Vagina (tissue), 2 donors: ENCODE data around the gene LIMK1. TPM values are rescaled to one million over a fixed set of nuclear protein-coding genes. Genes with fewer than 3 reads are reported as not detected.

Experiments
- DNase-seq, 2 donors: peaks; one replicate each; pipeline ENCODE4 v3.0.0-alpha.2; 2017; ENCODE audit errors: extremely low spot score in 2 of 2
- H3K27ac ChIP-seq: fragments of 200-600 bp; sonication (generic); one replicate; pipeline ENCODE4 v1.5.1; 2019
- H3K27me3 ChIP-seq: fragments of 200-600 bp; sonication (generic); one replicate; pipeline ENCODE4 v1.5.1; 2019
- H3K36me3 ChIP-seq, 2 donors: fragments of 200-600 bp; sonication (generic); one replicate each; pipeline ENCODE4 v1.5.1; 2017 to 2019
- H3K4me1 ChIP-seq: fragments of 200-600 bp; sonication (generic); one replicate; pipeline ENCODE4 v1.5.1; 2019
- H3K4me3 ChIP-seq, 2 donors: fragments of 200-600 bp; sonication (generic); 1 replicate in 1 of 2; 2 replicates in 1 of 2; pipeline ENCODE4 v1.5.1; 2016 to 2019
- H3K9me3 ChIP-seq: fragments of 200-600 bp; sonication (generic); one replicate; pipeline ENCODE4 v1.5.1; 2019
- POLR2A ChIP-seq, 2 donors: fragments of 450-650 bp; IDR thresholded peaks; one replicate each; pipeline ENCODE4 v1.6.1; 2017; ENCODE audit warnings: antibody characterized with exemption in 2 of 2, mild to moderate bottlenecking in 2 of 2, moderate library complexity in 2 of 2
- POLR2AphosphoS5 ChIP-seq, 2 donors: sonication (generic); formaldehyde crosslinking; IDR thresholded peaks; one replicate each; pipeline ENCODE4 v1.9.0; 2017; ENCODE audit warnings: antibody characterized with exemption in 2 of 2, mild to moderate bottlenecking in 2 of 2, low read depth in 1 of 2; ENCODE audit not compliant: insufficient read depth in 1 of 2
- intact Hi-C: fragments of 100-400 bp; cut with DNase I; formaldehyde crosslinking; loops from one replicate; pipeline ENCODE4 v1.15.1; 2023
- total RNA-seq: library from RNA; depleted of rRNA; stranded (reverse); fragments of >200 nt; gene quantifications from one replicate; pipeline ENCODE4 v1.2.3, GENCODE V29; 2016
- TF ChIP-seq, protein P1 (sequence below), 3 experiments: fragments of 450-650 bp in 2 of 3; fragments of 200-600 bp in 1 of 3; sonication (generic) in 1 of 3; IDR thresholded peaks; one replicate each; pipeline ENCODE4 v1.5.1; 2017 to 2019; ENCODE audit warnings: antibody characterized with exemption in 3 of 3, mild to moderate bottlenecking in 2 of 3, moderate library complexity in 2 of 3

LIMK1 gene
- total RNA-seq, 1 donor from 2014 or later: 28.2 TPM

- H3K4me3 ChIP-seq: no peak overlapping the region
- DNase-seq: no peak
- no peaks in the 10 kb centered on the region for H3K27me3 ChIP-seq
- H3K27ac ChIP-seq: no peak overlapping the region
- TF ChIP-seq POLR2A (IDR thresholded peaks at IDR 0.05) (no peak), POLR2AphosphoS5 (IDR thresholded peaks at IDR 0.05; ENCODE audit: insufficient read depth in 1 of 2, low read depth in 1 of 2) (no peak)
- TF ChIP-seq, protein P1, sequence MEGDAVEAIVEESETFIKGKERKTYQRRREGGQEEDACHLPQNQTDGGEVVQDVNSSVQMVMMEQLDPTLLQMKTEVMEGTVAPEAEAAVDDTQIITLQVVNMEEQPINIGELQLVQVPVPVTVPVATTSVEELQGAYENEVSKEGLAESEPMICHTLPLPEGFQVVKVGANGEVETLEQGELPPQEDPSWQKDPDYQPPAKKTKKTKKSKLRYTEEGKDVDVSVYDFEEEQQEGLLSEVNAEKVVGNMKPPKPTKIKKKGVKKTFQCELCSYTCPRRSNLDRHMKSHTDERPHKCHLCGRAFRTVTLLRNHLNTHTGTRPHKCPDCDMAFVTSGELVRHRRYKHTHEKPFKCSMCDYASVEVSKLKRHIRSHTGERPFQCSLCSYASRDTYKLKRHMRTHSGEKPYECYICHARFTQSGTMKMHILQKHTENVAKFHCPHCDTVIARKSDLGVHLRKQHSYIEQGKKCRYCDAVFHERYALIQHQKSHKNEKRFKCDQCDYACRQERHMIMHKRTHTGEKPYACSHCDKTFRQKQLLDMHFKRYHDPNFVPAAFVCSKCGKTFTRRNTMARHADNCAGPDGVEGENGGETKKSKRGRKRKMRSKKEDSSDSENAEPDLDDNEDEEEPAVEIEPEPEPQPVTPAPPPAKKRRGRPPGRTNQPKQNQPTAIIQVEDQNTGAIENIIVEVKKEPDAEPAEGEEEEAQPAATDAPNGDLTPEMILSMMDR (IDR thresholded peaks at IDR 0.05): no peak
- intact Hi-C loops: loop anchor here (5.0 kb wide), 1 partner anchor 1958 kb away; no protein-coding TSS in a partner anchor
- H3K9me3 ChIP-seq: no peaks in the 10 kb centered on the region
- no peaks in the 10 kb centered on the region for H3K36me3 ChIP-seq
- no peaks in the 10 kb centered on the region for H3K4me1 ChIP-seq
These were observed 55.6 kb downstream of the LIMK1 start for GRCh38 chr7:74138945-74139843.

DNA sequence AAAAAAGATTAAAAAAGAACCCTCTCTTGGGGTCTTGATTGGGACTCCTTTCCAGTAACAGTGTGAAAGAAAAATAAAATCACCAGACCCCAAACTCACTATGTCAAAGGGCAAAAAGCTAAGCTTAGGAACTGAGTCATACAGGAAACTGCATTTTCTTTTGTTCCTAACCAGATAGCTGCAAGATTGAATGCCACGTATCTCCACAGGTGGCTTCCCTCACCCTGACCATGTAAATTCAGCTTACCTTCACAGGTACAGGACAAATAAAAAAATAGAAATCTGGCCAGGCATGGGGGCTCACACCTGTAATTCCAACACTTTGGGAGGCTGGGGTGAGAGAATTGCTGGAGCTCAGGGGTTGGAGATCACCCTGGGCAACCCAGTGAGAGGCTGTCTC is 58.1 kb downstream of the LIMK1 start:
- no peak for TF ChIP-seq POLR2A (IDR thresholded peaks at IDR 0.05)
- TF ChIP-seq, protein P1 (IDR thresholded peaks at IDR 0.05): no peak
- no peak for TF ChIP-seq POLR2AphosphoS5 (IDR thresholded peaks at IDR 0.05; ENCODE audit: insufficient read depth in 1 of 2, low read depth in 1 of 2)
- intact Hi-C loops: no loop called here
- H3K27ac ChIP-seq: no peak overlapping the region

DNA sequence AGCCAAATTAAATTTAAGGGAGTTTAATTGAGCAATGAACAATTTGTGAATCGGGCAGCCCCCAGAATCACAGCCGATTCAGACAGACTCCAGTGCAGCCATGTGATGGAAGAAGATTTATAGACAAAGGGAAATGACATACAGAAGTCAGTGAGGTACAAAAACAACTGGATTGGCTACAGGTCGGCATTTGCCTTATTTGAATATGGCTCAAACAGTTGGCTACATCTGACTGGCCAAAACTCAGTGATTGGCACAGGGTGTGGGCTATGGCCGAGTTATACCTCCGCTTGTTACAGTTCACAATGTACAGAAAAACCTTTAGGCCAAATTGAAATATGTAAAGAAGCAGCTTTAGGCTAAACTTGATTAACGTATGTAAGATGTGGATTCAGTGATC is 59.8 kb downstream of the LIMK1 start:
- intact Hi-C loops: no loop called here

More for the DNA sequence above, 58.1 kb downstream of the LIMK1 start:
- DNase-seq: no peak
- H3K9me3 ChIP-seq: no peaks in the 10 kb centered on the region
- H3K36me3 ChIP-seq: no peaks in the 10 kb centered on the region
- H3K27me3 ChIP-seq: no peaks in the 10 kb centered on the region
- no peaks in the 10 kb centered on the region for H3K4me1 ChIP-seq
- H3K4me3 ChIP-seq: no peak overlapping the region

GRCh38 chr7:74148491-74148890 is 64.9 kb downstream of the LIMK1 start:
- Histone ChIP-seq H3K4me1 (no peaks in the 10 kb centered on the region), H3K27me3 (no peaks in the 10 kb centered on the region), H3K4me3 (no peak overlapping the region), H3K27ac (no peak overlapping the region), H3K9me3 (no peaks in the 10 kb centered on the region), H3K36me3 (no peaks in the 10 kb centered on the region)
- no peak for DNase-seq
- intact Hi-C loops: no loop called here
- no peak for TF ChIP-seq POLR2A (IDR thresholded peaks at IDR 0.05)
- no peak for TF ChIP-seq POLR2AphosphoS5 (IDR thresholded peaks at IDR 0.05; ENCODE audit: insufficient read depth in 1 of 2, low read depth in 1 of 2)
- TF ChIP-seq, protein P1 (IDR thresholded peaks at IDR 0.05): no peak

More for the DNA sequence above, 59.8 kb downstream of the LIMK1 start:
- DNase-seq: no peak
- Histone ChIP-seq H3K36me3 (no peaks in the 10 kb centered on the region), H3K4me3 (no peak overlapping the region), H3K4me1 (no peaks in the 10 kb centered on the region), H3K9me3 (no peaks in the 10 kb centered on the region), H3K27me3 (no peaks in the 10 kb centered on the region), H3K27ac (no peak overlapping the region)
- TF ChIP-seq POLR2AphosphoS5 (IDR thresholded peaks at IDR 0.05; ENCODE audit: insufficient read depth in 1 of 2, low read depth in 1 of 2) (no peak), POLR2A (IDR thresholded peaks at IDR 0.05) (no peak)
- TF ChIP-seq, protein P1 (IDR thresholded peaks at IDR 0.05): no peak

- TF ChIP-seq, protein P1 (IDR thresholded peaks at IDR 0.05): no peak
- TF ChIP-seq POLR2A (IDR thresholded peaks at IDR 0.05): no peak
- no peak for TF ChIP-seq POLR2AphosphoS5 (IDR thresholded peaks at IDR 0.05; ENCODE audit: insufficient read depth in 1 of 2, low read depth in 1 of 2)
These were observed 65.5 kb downstream of the LIMK1 start for GRCh38 chr7:74149071-74149470.

More at GRCh38 chr7:74149071-74149470, 65.5 kb downstream of the LIMK1 start:
- intact Hi-C loops: no loop called here
- Histone ChIP-seq H3K9me3 (no peaks in the 10 kb centered on the region), H3K27me3 (no peaks in the 10 kb centered on the region), H3K36me3 (no peaks in the 10 kb centered on the region), H3K27ac (no peak overlapping the region), H3K4me3 (no peak overlapping the region), H3K4me1 (no peaks in the 10 kb centered on the region)
- DNase-seq: no peak
